H1 (cell line): ENCODE results near the gene PRSS23. TPM values are rescaled to one million over a fixed set of nuclear protein-coding genes. Genes with fewer than 3 reads are reported as not detected.

Experiments used
- CTCF ChIA-PET: fragments of 300-600 bp; sonication (Branson Sonifier 250); formaldehyde crosslinking; loops from one replicate; lab custom pipeline; 2021; ENCODE audit not compliant: partially characterized antibody; lab: Charles Lee
- POLR2A ChIA-PET: fragments of 300-600 bp; sonication (Branson Sonifier 250); formaldehyde crosslinking; loops from one replicate; lab custom pipeline; 2021; ENCODE audit warnings: inconsistent platforms; ENCODE audit not compliant: partially characterized antibody; lab: Charles Lee
- DNase-seq, 2 experiments: peaks; one replicate each; pipeline versions ENCODE4 v3.0.0 to v3.0.0-alpha.2; 2010 to 2022; ENCODE audit warnings: low spot score in 2 of 2, low read depth in 1 of 2, mixed read lengths in 1 of 2
- FAIRE-seq: peaks from 2 replicates; lab custom pipeline; 2011; peaks lifted over from hg19 to GRCh38; lab: Jason Lieb, UNC
- H2AFZ ChIP-seq: 2 replicates; pipeline ENCODE4 v1.8.1; 2012; ENCODE audit warnings: low read length, inconsistent platforms
- H2AK5ac ChIP-seq: 2 replicates; pipeline ENCODE4 v1.6.1; 2013; ENCODE audit warnings: low read depth, low read length
- H2BK120ac ChIP-seq: replicated peaks from 2 replicates; pipeline ENCODE3; 2013; ENCODE audit warnings: low read depth, low read length, inconsistent platforms
- H2BK12ac ChIP-seq: 2 replicates; pipeline ENCODE4 v1.6.1; 2013; ENCODE audit warnings: low read depth, low read length
- H2BK15ac ChIP-seq: 2 replicates; pipeline ENCODE4 v1.6.1; 2013; ENCODE audit warnings: low read length
- H2BK20ac ChIP-seq: 2 replicates; pipeline ENCODE4 v1.6.1; 2013; ENCODE audit warnings: low read length
- H2BK5ac ChIP-seq: 2 replicates; pipeline ENCODE4 v1.6.1; 2013; ENCODE audit warnings: low read depth, low read length
- H3K14ac ChIP-seq: 2 replicates; pipeline ENCODE4 v1.6.1; 2013; ENCODE audit warnings: inconsistent platforms; ENCODE audit not compliant: insufficient read length
- H3K18ac ChIP-seq: 2 replicates; pipeline ENCODE4 v1.6.1; 2013; ENCODE audit warnings: low read length; ENCODE audit errors: extremely low read depth
- H3K23ac ChIP-seq: 2 replicates; pipeline ENCODE4 v1.6.1; 2013; ENCODE audit warnings: inconsistent platforms; ENCODE audit not compliant: insufficient read length
- H3K23me2 ChIP-seq: 2 replicates; pipeline ENCODE4 v1.6.1; 2013; ENCODE audit warnings: low read depth, low read length
- H3K27ac ChIP-seq: 2 replicates; pipeline ENCODE4 v1.6.1; 2011; ENCODE audit warnings: low read depth, low read length, inconsistent platforms
- H3K27me3 ChIP-seq, 4 experiments: replicated peaks in 1 of 4; 1 replicate in 1 of 4; 2 replicates in 3 of 4; pipeline versions ENCODE4 v1.6.1 to v1.8.1; 2011 to 2013; ENCODE audit warnings: low read length in 3 of 4, mild to moderate bottlenecking in 3 of 4, inconsistent platforms in 2 of 4, mixed read lengths in 2 of 4, moderate library complexity in 1 of 4; ENCODE audit not compliant: control insufficient read depth in 3 of 4, insufficient read depth in 3 of 4; ENCODE audit errors: extremely low read depth in 1 of 4
- H3K36me3 ChIP-seq, 4 experiments: 2 replicates each; pipeline versions ENCODE4 v1.6.1 to v1.8.1; 2011 to 2013; ENCODE audit warnings: mild to moderate bottlenecking in 4 of 4, low read length in 3 of 4, moderate library complexity in 2 of 4, control low read depth in 1 of 4, inconsistent platforms in 1 of 4; ENCODE audit not compliant: insufficient read depth in 4 of 4, control insufficient read depth in 2 of 4
- H3K4ac ChIP-seq: replicated peaks from 2 replicates; pipeline ENCODE3; 2013; ENCODE audit warnings: low read length, low read depth, mixed read lengths, inconsistent platforms; ENCODE audit not compliant: insufficient read length
- H3K4me1 ChIP-seq, 4 experiments: replicated peaks in 1 of 4; 1 replicate in 1 of 4; 2 replicates in 3 of 4; pipeline versions ENCODE4 v1.6.1 to v1.8.1; 2011 to 2013; ENCODE audit warnings: low read length in 3 of 4, inconsistent platforms in 2 of 4, mixed read lengths in 1 of 4; ENCODE audit not compliant: insufficient read depth in 4 of 4, control insufficient read depth in 3 of 4
- H3K4me2 ChIP-seq, 2 experiments: 2 replicates each; pipeline versions ENCODE4 v1.6.1 to v1.8.1; 2011 to 2013; ENCODE audit warnings: low read depth in 2 of 2, low read length in 2 of 2, control low read depth in 1 of 2, inconsistent platforms in 1 of 2, mild to moderate bottlenecking in 1 of 2; ENCODE audit not compliant: insufficient read depth in 1 of 2
- H3K4me3 ChIP-seq, 4 experiments: fragments of 200-600, 300-600 bp in 1 of 4; sonication (generic), shearing (Covaris generic), sonication (Bioruptor Twin) in 1 of 4; 2 replicates each; pipeline versions ENCODE4 v1.5.1 to v1.8.1; 2011 to 2016; ENCODE audit warnings: low read length in 4 of 4, low read depth in 3 of 4, control low read depth in 2 of 4, inconsistent platforms in 2 of 4, mild to moderate bottlenecking in 2 of 4, mixed read lengths in 1 of 4, moderate library complexity in 1 of 4; ENCODE audit not compliant: insufficient read depth in 2 of 4; ENCODE audit errors: extremely low read depth in 1 of 4
- H3K56ac ChIP-seq: replicated peaks from 2 replicates; pipeline ENCODE3; 2013; ENCODE audit warnings: low read depth, mild to moderate bottlenecking, mixed read lengths, low read length, inconsistent platforms; ENCODE audit not compliant: insufficient read length
- H3K79me1 ChIP-seq: 2 replicates; pipeline ENCODE4 v1.6.1; 2013; ENCODE audit warnings: low read depth, low read length, control low read depth
- H3K79me2 ChIP-seq, 2 experiments: 2 replicates each; pipeline versions ENCODE4 v1.6.1 to v1.8.1; 2012 to 2013; ENCODE audit warnings: low read length in 2 of 2, mild to moderate bottlenecking in 2 of 2, inconsistent platforms in 1 of 2; ENCODE audit not compliant: insufficient read depth in 2 of 2, control insufficient read depth in 1 of 2
- H3K9ac ChIP-seq, 4 experiments: replicated peaks in 1 of 4; 1 replicate in 1 of 4; 2 replicates in 3 of 4; pipeline versions ENCODE4 v1.6.1 to v1.8.1; 2011 to 2013; ENCODE audit warnings: low read depth in 3 of 4, low read length in 3 of 4, control low read depth in 2 of 4, mild to moderate bottlenecking in 2 of 4, moderate library complexity in 2 of 4, inconsistent platforms in 1 of 4; ENCODE audit errors: extremely low read depth in 1 of 4
- H3K9me3 ChIP-seq, 2 experiments: 2 replicates each; pipeline versions ENCODE4 v1.6.1 to v1.8.1; 2012 to 2013; ENCODE audit warnings: mild to moderate bottlenecking in 2 of 2, moderate library complexity in 2 of 2, control low read depth in 1 of 2, inconsistent platforms in 1 of 2, low read depth in 1 of 2, low read length in 1 of 2, mixed read lengths in 1 of 2; ENCODE audit not compliant: insufficient read depth in 2 of 2
- H4K20me1 ChIP-seq, 2 experiments: replicated peaks in 1 of 2; 2 replicates each; pipeline versions ENCODE3 to v1.8.1; 2011 to 2013; ENCODE audit warnings: inconsistent platforms in 2 of 2, low read length in 2 of 2, mild to moderate bottlenecking in 1 of 2; ENCODE audit not compliant: insufficient read depth in 2 of 2, control insufficient read depth in 1 of 2
- H4K5ac ChIP-seq: 2 replicates; pipeline ENCODE4 v1.6.1; 2013; ENCODE audit warnings: low read length, low read depth, mixed read lengths, inconsistent platforms; ENCODE audit not compliant: insufficient read length
- H4K8ac ChIP-seq: 2 replicates; pipeline ENCODE4 v1.8.0; 2013; ENCODE audit warnings: mild to moderate bottlenecking, moderate library complexity, low read length, inconsistent platforms; ENCODE audit not compliant: insufficient read depth; ENCODE audit errors: extremely low read depth
- H4K91ac ChIP-seq: replicated peaks from 2 replicates; pipeline ENCODE3; 2013; ENCODE audit warnings: low read length, mixed read lengths, inconsistent platforms; ENCODE audit not compliant: insufficient read length
- BACH1 ChIP-seq: IDR thresholded peaks from 2 replicates; pipeline ENCODE4 v1.6.1; 2012; ENCODE audit warnings: low read length, improper control_type of control experiment
- CEBPB ChIP-seq: IDR thresholded peaks from 2 replicates; pipeline ENCODE4 v1.6.1; 2012; ENCODE audit warnings: low read depth, low read length
- EZH2 ChIP-seq: fragments of 200-600 bp; sonication (generic); IDR thresholded peaks from 2 replicates; pipeline ENCODE4 v1.7.1; 2012; ENCODE audit warnings: low read depth, mild to moderate bottlenecking, moderate library complexity, low read length, inconsistent platforms; ENCODE audit not compliant: severe bottlenecking
- GABPA ChIP-seq: IDR thresholded peaks from 2 replicates; pipeline ENCODE4 v1.6.1; 2011; ENCODE audit warnings: mild to moderate bottlenecking, low read length, moderate library complexity, borderline replicate concordance; ENCODE audit not compliant: insufficient read depth
- KDM5A ChIP-seq: fragments of 200-600 bp; IDR thresholded peaks from 2 replicates; pipeline ENCODE4 v1.7.1; 2012; ENCODE audit warnings: mild to moderate bottlenecking, low read length, inconsistent platforms, mixed read lengths
- POLR2AphosphoS5 ChIP-seq: IDR thresholded peaks from 2 replicates; pipeline ENCODE4 v1.6.1; 2011; ENCODE audit warnings: low read depth, low read length
- RAD21 ChIP-seq, 2 experiments: IDR thresholded peaks in 1 of 2; conservative IDR thresholded peaks in 1 of 2; 2 replicates each; pipeline ENCODE4 v1.6.1; 2011; ENCODE audit warnings: low read depth in 2 of 2, low read length in 2 of 2, improper control_type of control experiment in 1 of 2, inconsistent platforms in 1 of 2, mild to moderate bottlenecking in 1 of 2, moderate library complexity in 1 of 2
- SIRT6 ChIP-seq: IDR thresholded peaks from one replicate; pipeline ENCODE4 v1.7.1; 2012; ENCODE audit warnings: low read length, inconsistent platforms
- YY1 ChIP-seq: IDR thresholded peaks from 2 replicates; pipeline ENCODE4 v1.6.1; 2011; ENCODE audit warnings: low read depth, mild to moderate bottlenecking, low read length
- ZNF274 ChIP-seq: IDR thresholded peaks from 2 replicates; pipeline ENCODE4 v1.7.0; 2012; ENCODE audit warnings: low read length, borderline replicate concordance; ENCODE audit errors: extremely low read depth
- WGBS, 2 experiments: shearing (Covaris generic) in 1 of 2; methylation state at CpG; one replicate each; pipeline versions ENCODE4 v1.1.6 to v1.1.7; 2013 to 2015; ENCODE audit warnings: low lambda C conversion rate in 2 of 2, mixed read lengths in 2 of 2, inconsistent platforms in 1 of 2, low coverage in 1 of 2, missing lambda C conversion rate in 1 of 2; ENCODE audit not compliant: insufficient replicate concordance in 2 of 2, insufficient coverage in 1 of 2, insufficient read length in 1 of 2; ENCODE audit errors: extremely low coverage in 1 of 2, missing lambda C conversion rate in 1 of 2; 5-methylcytosine and 5-hydroxymethylcytosine counted together
- polyA plus RNA-seq, 7 experiments: library from polyadenylated mRNA; depleted of rRNA in 3 of 7; stranded (reverse) in 5 of 7; unstranded in 2 of 7; fragments of >200 nt in 5 of 7; fragments of 200-250 nt in 2 of 7; gene quantifications; 1 replicate in 5 of 7; 2 replicates in 1 of 7; 4 replicates in 1 of 7; pipeline versions ENCODE4 v1.2.1 to v1.2.3, GENCODE V29; 2011 to 2013; ENCODE audit warnings: missing spikeins in 2 of 7, mixed read lengths in 2 of 7
- total RNA-seq: library from RNA; stranded (reverse); fragmentation: NEBNext Ultra II Directional; extraction: Animal tissue kit (Norgen Biotek cat#: 25700); gene quantifications from 2 replicates; pipeline ENCODE4 v1.2.1, GENCODE V29; 2021
- TF ChIP-seq, protein P1 (sequence below): IDR thresholded peaks from 2 replicates; pipeline ENCODE4 v1.6.1; 2012; ENCODE audit warnings: low read length, inconsistent platforms

The PRSS23 gene
- total and polyA plus RNA-seq, 2 of the 8 experiments (the other 6 are each of a cell fraction or from before 2014, with no cell fraction given) = 4.4 to 5.6 TPM

DNA sequence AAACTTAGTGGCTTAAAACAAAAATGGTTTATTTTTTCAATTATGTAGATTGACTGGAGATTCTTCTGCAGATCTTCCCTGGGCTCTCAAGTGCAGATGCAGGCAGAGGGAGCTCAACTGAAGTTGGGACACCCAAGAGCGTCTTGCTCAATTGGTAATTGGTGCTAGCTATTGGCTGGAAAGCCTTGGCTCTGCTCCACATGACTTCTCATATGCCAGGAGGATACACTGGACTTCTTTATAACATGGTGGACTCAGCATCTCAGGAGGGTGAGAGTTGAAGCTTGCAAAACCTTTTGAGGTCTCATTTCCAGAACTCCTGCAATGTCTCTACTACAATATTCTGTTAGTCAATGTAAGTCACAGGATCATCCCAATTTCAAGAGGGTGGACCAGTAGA lies 42.2 kb upstream of the PRSS23 start:
- Histone ChIP-seq H3K14ac (no peak overlapping the region), H3K79me1 (no peaks in the 10 kb centered on the region), H4K8ac (no peak overlapping the region), H2BK5ac (no peak overlapping the region), H3K18ac (no peak overlapping the region), H4K20me1 (no peaks in the 10 kb centered on the region), H3K27me3 (no peaks in the 10 kb centered on the region), H3K23ac (no peak overlapping the region), H3K23me2 (no peaks in the 10 kb centered on the region), H3K4ac (no peak overlapping the region), H3K56ac (no peak overlapping the region), H3K4me2 (no peak overlapping the region), H2BK15ac (no peak overlapping the region), H3K79me2 (no peaks in the 10 kb centered on the region), H2AK5ac (no peak overlapping the region), H3K9ac (no peak overlapping the region), H3K27ac (no peak overlapping the region), H2BK12ac (no peak overlapping the region), H2BK20ac (no peak overlapping the region), H3K36me3 (no peaks in the 10 kb centered on the region), H2BK120ac (no peak overlapping the region), H4K91ac (no peak overlapping the region), H3K4me1 (no peaks in the 10 kb centered on the region), H3K4me3 (no peak overlapping the region), H4K5ac (no peak overlapping the region), H3K9me3 (no peaks in the 10 kb centered on the region), H2AFZ (no peak overlapping the region)
- TF ChIP-seq POLR2AphosphoS5 (no peak), YY1 (no peak), EZH2 (no peak), GABPA (no peak), KDM5A (no peak), RAD21 (IDR thresholded peaks at IDR 0.05 in 1 of 2, conservative IDR thresholded peaks at IDR 0.05 in 1 of 2; ENCODE audit: low read depth in 2 of 2, low read length in 2 of 2) (no peak), BACH1 (no peak), SIRT6 (no peak), CEBPB (no peak), ZNF274 (no peak)
- TF ChIP-seq, protein P1, sequence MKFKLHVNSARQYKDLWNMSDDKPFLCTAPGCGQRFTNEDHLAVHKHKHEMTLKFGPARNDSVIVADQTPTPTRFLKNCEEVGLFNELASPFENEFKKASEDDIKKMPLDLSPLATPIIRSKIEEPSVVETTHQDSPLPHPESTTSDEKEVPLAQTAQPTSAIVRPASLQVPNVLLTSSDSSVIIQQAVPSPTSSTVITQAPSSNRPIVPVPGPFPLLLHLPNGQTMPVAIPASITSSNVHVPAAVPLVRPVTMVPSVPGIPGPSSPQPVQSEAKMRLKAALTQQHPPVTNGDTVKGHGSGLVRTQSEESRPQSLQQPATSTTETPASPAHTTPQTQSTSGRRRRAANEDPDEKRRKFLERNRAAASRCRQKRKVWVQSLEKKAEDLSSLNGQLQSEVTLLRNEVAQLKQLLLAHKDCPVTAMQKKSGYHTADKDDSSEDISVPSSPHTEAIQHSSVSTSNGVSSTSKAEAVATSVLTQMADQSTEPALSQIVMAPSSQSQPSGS = no peak
- ChIA-PET CTCF (interaction anchor here (0.6 kb wide), 1 partner anchor 9 kb away, joined by 3 read pairs; no protein-coding TSS in a partner anchor), POLR2A (no interaction called here)
- no peak for FAIRE-seq
- DNase-seq = no peak
- WGBS, 2 experiments = 78% methylated on average over 1 of the region's 1 CpG; no CpG with 5 or more reads in 1 of the 2 experiments
